ENCODE results near the gene AGPAT2.

DNA sequence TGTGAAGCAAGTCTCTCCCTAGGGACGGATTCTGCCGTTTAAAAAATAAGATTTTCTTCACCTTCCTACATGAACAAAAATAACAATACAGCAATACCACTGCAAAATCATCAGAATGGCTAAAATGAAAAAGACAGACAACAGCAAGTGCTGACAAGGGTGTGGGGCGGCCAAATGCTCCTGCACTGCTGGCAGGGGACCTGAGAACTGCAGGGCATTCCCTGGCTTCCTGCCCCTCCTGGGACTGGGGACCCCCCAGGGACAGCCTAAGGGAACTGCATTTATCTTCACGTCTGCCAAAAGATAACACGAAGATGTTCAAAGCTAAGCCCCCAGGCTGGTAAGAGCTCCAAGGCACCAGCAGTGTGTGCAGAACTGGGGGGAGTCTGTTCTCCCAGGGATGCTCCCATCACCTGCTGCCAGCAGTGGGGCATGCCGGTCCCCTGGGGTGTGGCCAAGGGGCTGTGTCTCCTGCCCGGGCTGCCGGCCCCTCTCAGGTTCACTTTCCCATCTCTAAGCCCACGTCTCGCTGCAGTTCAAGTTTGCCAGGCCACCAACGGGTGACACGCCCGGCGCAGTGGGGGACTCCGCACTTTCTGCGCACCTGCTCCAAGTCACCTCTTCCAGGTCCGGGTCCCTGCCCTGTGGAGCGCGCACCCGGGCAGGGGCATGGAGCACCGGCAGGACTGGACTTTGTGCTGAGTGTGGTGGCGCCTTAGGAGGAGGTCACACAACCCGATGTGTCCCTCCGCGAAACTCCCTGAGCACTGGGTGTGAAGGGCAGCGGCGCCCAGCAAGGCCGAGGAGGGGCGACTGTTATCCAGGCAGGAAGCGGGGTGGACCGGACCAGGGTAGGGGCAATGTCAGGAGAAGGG, 29.0 kb downstream of the AGPAT2 start:
- TF ChIP-seq CTCF (IDR thresholded peaks at IDR 0.05) (no peak), TCF7L2 (IDR thresholded peaks at IDR 0.05; ENCODE audit: low read depth, low read length) (no peak), POLR2AphosphoS5 (IDR thresholded peaks at IDR 0.05; ENCODE audit: low read depth, low read length) (no peak), REST (IDR thresholded peaks at IDR 0.05; ENCODE audit: insufficient read depth in 1 of 2, low read depth in 2 of 2, low read length in 1 of 2) (no peak), SIN3A (IDR thresholded peaks at IDR 0.05; ENCODE audit: borderline replicate concordance, insufficient read depth, low read depth, low read length) (no peak)
